ENCODE results near the gene GRIK3.

GRCh38 chr1:36769886-36770830 lies 264.2 kb downstream of the GRIK3 start:
- TF ChIP-seq BHLHE40 (IDR thresholded peaks at IDR 0.05; ENCODE audit: borderline replicate concordance) (no peak), TARDBP (IDR thresholded peaks at IDR 0.05) (no peak), SUZ12 (IDR thresholded peaks at IDR 0.05) (no peak), ARNT (IDR thresholded peaks at IDR 0.05) (no peak), FOXA1 (IDR thresholded peaks at IDR 0.05) (no peak), FOXM1 (IDR thresholded peaks at IDR 0.05; ENCODE audit: borderline replicate concordance) (no peak), SP1 (IDR thresholded peaks at IDR 0.05) (no peak), CTBP1 (IDR thresholded peaks at IDR 0.05; ENCODE audit: borderline replicate concordance) (no peak)

Data from HEK293T (cell line).